Naive B cell (primary cell): Measurements from ENCODE around the gene TCERG1L. TPM values are rescaled to one million over a fixed set of nuclear protein-coding genes. Genes with fewer than 3 reads are reported as not detected.

ENCODE experiments used
- ATAC-seq, 2 donors: fragments of 150-1000 bp; cut with Tn5 transposase; 2 replicates each; pipeline ENCODE4 v1.10.0; 2021; ENCODE audit warnings: low read depth in 2 of 2, mild to moderate bottlenecking in 2 of 2, moderate library complexity in 2 of 2
- DNase-seq: peaks from one replicate; pipeline ENCODE4 v3.0.0; 2022
- H3K27ac Mint-ChIP-seq, 6 donors: one replicate each; pipeline ENCODE4 v1.8.0; 2020 to 2022; ENCODE audit warnings: mild to moderate bottlenecking in 6 of 6, mixed read lengths in 6 of 6, moderate library complexity in 5 of 6, inconsistent platforms in 2 of 6
- H3K27me3 Mint-ChIP-seq, 3 donors: one replicate each; pipeline ENCODE4 v1.8.0; 2021 to 2022; ENCODE audit warnings: mixed read lengths in 3 of 3, mild to moderate bottlenecking in 1 of 3
- H3K36me3 Mint-ChIP-seq, 2 donors: one replicate each; pipeline ENCODE4 v1.8.0; 2020 to 2022; ENCODE audit warnings: mixed read lengths in 2 of 2, inconsistent platforms in 1 of 2, mild to moderate bottlenecking in 1 of 2
- H3K4me1 Mint-ChIP-seq, 3 donors: one replicate each; pipeline ENCODE4 v1.8.0; 2020 to 2022; ENCODE audit warnings: mixed read lengths in 3 of 3, inconsistent platforms in 1 of 3, mild to moderate bottlenecking in 1 of 3, moderate library complexity in 1 of 3
- H3K4me3 Mint-ChIP-seq, 8 donors: one replicate each; pipeline ENCODE4 v1.8.0; 2020 to 2022; ENCODE audit warnings: mild to moderate bottlenecking in 8 of 8, mixed read lengths in 8 of 8, moderate library complexity in 8 of 8, inconsistent platforms in 2 of 8
- H3K9me3 Mint-ChIP-seq, 7 donors: one replicate each; pipeline ENCODE4 v1.8.0; 2020 to 2022; ENCODE audit warnings: mixed read lengths in 7 of 7, mild to moderate bottlenecking in 5 of 7, inconsistent platforms in 2 of 7, moderate library complexity in 1 of 7
- polyA plus RNA-seq, 6 donors: library from polyadenylated mRNA; unstranded; fragments of 300-500 nt; fragmentation: Illumina TruSeq; gene quantifications; one replicate each; pipeline ENCODE4 v1.2.3, GENCODE V29; 2021; ENCODE audit warnings: low read depth in 6 of 6

TCERG1L gene
- polyA plus RNA-seq, 6 donors from 2014 or later = not detected

DNA sequence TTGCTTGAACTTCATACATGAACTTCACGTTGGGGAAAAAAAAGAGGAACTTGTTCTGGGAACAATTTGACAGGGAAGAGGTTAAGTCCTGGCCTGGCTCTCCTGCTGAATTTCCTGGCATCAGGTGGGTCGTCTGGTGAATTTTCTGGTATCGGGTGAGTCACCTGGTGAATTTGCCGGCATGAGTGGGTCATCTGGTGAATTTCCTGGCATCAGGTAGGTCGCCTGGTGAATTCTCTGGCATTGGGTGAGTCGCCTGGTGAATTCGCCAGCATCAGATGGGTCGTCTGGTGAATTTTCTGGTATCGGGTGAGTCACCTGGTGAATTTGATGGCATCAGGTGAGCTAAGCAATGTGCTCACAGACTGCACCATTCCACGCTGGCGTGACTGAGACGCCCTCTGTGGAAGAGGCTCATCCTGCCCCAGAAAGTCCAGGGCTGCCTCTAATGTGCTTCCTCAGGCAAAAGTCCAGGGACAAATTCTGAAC lies 255.4 kb downstream of the TCERG1L start:
- H3K27ac Mint-ChIP-seq = no peak overlapping the region

DNA sequence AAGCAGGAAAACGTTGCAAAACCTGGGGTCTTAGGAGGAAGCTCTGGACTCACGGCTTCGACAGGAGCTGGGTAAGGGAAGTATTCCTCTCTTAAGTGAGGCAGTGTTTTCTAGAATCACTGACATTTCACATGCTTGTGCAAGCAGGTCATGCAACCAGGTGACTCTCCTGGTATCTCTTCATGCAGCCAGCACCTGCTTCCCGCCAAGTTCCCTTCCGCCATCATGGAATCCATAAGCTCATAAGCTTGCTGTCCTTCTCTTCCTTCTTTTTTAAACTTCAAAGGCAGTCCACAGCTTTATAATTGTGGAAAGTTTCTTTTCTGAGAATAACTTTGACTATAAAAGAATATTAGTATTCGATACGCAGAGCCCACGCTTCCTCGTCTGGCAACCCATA lies 256.1 kb downstream of the TCERG1L start:
- no peaks in the 10 kb centered on the region for H3K36me3 Mint-ChIP-seq
- H3K4me1 Mint-ChIP-seq = no peaks in the 10 kb centered on the region
- H3K4me3 Mint-ChIP-seq = no peak overlapping the region
- H3K27ac Mint-ChIP-seq = no peak overlapping the region
- ATAC-seq (no peak), DNase-seq (no peak)
- no peaks in the 10 kb centered on the region for H3K27me3 Mint-ChIP-seq
- peaks cover 7 to 30% (median 14%) of the 10 kb centered on the region in 7 donors for H3K9me3 Mint-ChIP-seq

More for the DNA sequence above, 255.4 kb downstream of the TCERG1L start:
- no peak for ATAC-seq
- peaks cover 6 to 30% (median 11%) of the 10 kb centered on the region in 7 donors for H3K9me3 Mint-ChIP-seq
- H3K27me3 Mint-ChIP-seq = no peaks in the 10 kb centered on the region
- DNase-seq = no peak
- H3K36me3 Mint-ChIP-seq = no peaks in the 10 kb centered on the region
- no peaks in the 10 kb centered on the region for H3K4me1 Mint-ChIP-seq
- H3K4me3 Mint-ChIP-seq = no peak overlapping the region

DNA sequence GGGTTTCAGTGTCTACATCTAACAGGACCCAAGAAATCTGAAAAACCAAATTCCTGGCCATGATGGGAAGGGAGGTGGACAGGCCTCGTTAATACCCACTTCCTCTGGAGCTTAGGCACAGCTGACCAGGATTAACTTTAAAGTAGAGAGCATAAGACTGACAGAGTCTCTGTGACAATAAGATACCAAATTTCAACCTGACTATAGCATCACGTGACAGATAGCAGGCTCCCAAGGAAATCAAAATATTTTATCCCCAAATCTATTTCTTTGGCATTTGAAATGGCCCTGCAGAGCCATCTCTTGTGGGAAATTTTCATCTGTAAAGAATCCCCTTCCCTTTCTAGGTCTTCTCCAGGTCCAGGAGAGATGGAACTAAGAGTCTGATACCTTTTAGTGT lies 258.3 kb downstream of the TCERG1L start:
- H3K27me3 Mint-ChIP-seq = no peaks in the 10 kb centered on the region
- H3K4me1 Mint-ChIP-seq = no peaks in the 10 kb centered on the region
- ATAC-seq = no peak
- H3K9me3 Mint-ChIP-seq = peaks cover 4 to 17% (median 10%) of the 10 kb centered on the region in 7 donors
- H3K4me3 Mint-ChIP-seq = no peak overlapping the region
- no peak for DNase-seq
- H3K27ac Mint-ChIP-seq = no peak overlapping the region
- H3K36me3 Mint-ChIP-seq = no peaks in the 10 kb centered on the region

DNA sequence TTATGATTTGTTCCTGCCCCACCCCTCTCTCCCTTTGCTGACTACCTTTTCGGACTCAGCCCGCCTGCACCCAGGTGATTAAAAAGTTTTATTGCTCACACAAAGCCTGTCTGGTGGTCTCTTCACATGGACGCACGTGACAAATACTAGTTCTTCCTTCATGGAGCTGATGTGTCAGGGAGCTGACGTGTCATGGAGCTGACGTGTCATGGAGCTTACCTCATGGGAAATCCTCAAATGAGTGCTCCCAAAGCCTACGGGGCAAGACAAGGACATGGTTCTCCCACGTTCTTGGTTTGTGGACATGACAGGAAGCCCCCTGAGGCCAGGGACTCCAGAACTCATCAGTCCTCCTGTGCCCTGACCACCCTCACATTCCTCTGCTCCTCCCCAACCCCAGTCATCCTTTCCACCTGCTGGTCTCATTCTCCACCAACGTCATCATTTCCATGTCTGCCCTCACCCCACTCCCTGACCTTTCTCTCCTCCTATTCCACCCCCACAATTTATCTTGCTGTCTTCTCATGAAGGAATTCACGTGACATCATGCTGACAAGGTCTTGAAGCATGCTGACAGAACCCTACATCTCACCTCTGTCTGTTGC lies 261.3 kb downstream of the TCERG1L start:
- H3K4me3 Mint-ChIP-seq = no peak overlapping the region

DNA sequence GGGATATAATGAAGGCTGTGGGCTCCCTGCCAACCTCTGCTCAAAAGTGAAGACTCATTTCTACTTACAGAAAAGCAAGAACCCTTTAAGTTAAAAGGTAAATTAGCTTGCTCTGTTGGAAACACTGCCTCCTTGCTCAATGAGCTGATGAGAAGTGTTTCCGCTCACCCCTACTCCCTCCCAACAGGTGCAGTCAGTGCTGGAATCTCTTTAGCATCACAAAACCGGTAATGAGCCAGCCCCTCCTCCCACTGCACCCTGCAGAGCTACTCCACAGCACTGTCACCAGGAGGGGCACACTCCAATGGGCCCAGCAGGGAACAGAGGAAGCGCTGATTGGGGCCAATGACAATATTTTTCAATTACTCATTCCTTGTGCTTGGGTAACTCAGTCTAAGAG lies 262.5 kb downstream of the TCERG1L start:
- no peak overlapping the region for H3K27ac Mint-ChIP-seq
- DNase-seq = no peak
- no peaks in the 10 kb centered on the region for H3K4me1 Mint-ChIP-seq
- no peaks in the 10 kb centered on the region for H3K36me3 Mint-ChIP-seq
- H3K9me3 Mint-ChIP-seq = peaks cover 3 to 15% (median 11%) of the 10 kb centered on the region in 7 donors
- no peak overlapping the region for H3K4me3 Mint-ChIP-seq
- no peaks in the 10 kb centered on the region for H3K27me3 Mint-ChIP-seq
- no peak for ATAC-seq

More for the DNA sequence above, 261.3 kb downstream of the TCERG1L start:
- H3K9me3 Mint-ChIP-seq = peaks cover 3 to 17% (median 9%) of the 10 kb centered on the region in 7 donors
- no peaks in the 10 kb centered on the region for H3K36me3 Mint-ChIP-seq
- no peak overlapping the region for H3K27ac Mint-ChIP-seq
- H3K4me1 Mint-ChIP-seq = no peaks in the 10 kb centered on the region
- no peaks in the 10 kb centered on the region for H3K27me3 Mint-ChIP-seq
- no peak for DNase-seq
- no peak for ATAC-seq

DNA sequence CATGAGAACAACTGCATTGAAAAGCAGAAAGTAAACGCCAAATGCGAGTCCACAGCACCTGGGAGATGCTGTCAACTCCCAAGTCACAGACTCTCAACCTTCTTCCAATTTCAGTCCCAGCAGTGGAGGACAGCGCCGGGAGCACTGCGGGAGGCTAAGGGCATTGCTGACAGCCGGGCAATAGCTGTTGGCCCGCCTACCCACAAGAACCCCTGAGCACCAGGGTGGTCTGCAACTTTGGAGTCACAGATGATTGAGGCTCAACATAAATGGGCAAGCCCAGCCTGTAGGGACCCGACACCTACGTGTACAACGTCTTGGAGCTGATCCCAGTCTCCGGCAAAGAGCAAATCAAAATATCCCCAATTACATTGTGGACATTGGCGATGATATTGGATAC lies 262.9 kb downstream of the TCERG1L start:
- Mint-ChIP-seq H3K27me3 (no peaks in the 10 kb centered on the region), H3K27ac (no peak overlapping the region), H3K36me3 (no peaks in the 10 kb centered on the region), H3K4me3 (no peak overlapping the region), H3K9me3 (peaks cover 3 to 14% (median 11%) of the 10 kb centered on the region in 7 donors), H3K4me1 (no peaks in the 10 kb centered on the region)
- DNase-seq (no peak), ATAC-seq (no peak)

DNA sequence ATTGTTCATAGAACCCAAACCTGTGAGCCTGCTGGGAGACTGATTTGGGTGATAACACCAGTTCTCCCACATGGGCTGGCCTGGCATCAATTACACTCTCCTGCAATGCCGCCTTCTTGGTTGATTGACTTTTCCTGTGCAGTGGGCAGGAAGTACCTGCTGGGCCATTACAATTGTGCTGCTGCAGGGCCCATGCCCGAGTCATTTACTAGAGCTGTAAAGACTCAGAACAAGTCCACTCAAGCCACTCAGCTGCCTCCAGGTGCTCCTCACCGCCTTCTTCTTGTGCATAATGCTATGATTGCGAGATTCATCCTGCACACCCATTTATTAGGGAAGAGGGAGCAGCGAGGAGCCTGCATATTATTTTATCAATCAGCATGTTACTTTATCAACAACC lies 264.0 kb downstream of the TCERG1L start:
- Mint-ChIP-seq H3K4me1 (no peaks in the 10 kb centered on the region), H3K27ac (no peak overlapping the region), H3K4me3 (no peak overlapping the region), H3K27me3 (no peaks in the 10 kb centered on the region), H3K36me3 (no peaks in the 10 kb centered on the region), H3K9me3 (peaks cover 3 to 14% (median 10%) of the 10 kb centered on the region in 7 donors)
- ATAC-seq (no peak), DNase-seq (no peak)

DNA sequence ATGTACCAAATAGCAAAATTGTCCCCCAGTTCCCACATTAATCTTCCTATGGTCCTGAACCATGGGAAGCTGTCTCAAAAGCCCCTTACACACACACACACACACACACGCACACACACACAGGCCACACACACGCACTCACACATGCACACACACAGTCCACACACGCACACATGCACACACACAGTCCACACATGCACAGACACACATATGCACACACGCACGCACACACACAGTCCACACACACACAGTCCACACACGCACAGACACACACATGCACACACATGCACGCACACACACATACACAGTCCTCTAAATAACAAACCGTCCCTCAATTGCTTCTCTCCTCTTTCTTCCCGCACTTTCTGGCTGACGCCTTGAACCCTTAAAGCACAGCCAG lies 265.3 kb downstream of the TCERG1L start:
- DNase-seq (no peak), ATAC-seq (no peak)
- H3K9me3 Mint-ChIP-seq = peaks cover 0 to 13% (median 6%) of the 10 kb centered on the region in 7 donors
- H3K4me1 Mint-ChIP-seq = no peaks in the 10 kb centered on the region
- no peaks in the 10 kb centered on the region for H3K36me3 Mint-ChIP-seq
- H3K27me3 Mint-ChIP-seq = no peaks in the 10 kb centered on the region
- H3K27ac Mint-ChIP-seq = no peak overlapping the region
- no peak overlapping the region for H3K4me3 Mint-ChIP-seq

DNA sequence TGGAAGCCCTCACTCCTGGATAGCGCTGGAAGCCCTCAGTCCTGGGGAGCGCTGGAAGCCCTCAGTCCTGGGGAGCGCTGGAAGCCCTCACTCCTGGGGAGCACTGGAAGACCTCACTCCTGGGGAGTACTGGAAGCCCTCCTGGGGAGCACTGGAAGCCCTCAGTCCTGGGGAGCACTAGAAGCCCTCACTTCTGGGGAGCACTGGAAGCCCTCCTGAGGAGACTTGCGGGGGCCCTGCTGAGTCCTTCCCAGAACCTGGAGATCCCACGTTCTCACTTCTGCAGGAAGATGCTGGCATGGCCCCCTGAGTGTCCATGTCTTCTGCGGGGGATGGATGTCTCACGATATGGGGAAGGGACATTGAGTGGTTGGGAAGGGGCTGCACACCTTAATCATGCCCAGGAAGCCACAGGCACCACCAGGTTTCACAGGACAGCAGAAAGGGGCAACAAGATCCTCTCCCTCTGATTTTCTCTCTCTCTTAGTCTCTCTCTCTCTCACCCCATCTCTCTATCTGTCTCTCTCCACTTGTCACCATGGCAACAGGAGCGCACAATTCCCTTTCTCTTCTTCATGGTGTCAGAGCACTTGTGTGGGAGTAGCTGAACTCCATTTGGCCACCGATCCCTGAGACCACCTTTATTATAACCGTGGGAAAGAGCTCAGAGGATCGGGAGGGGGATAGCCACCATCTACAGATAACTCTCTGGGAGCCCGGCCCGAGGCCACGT lies 267.0 kb downstream of the TCERG1L start:
- Mint-ChIP-seq H3K4me3 (no peak overlapping the region), H3K27ac (no peak overlapping the region), H3K9me3 (peaks cover 2 to 13% (median 6%) of the 10 kb centered on the region in 7 donors), H3K36me3 (no peaks in the 10 kb centered on the region), H3K4me1 (no peaks in the 10 kb centered on the region), H3K27me3 (no peaks in the 10 kb centered on the region)
- ATAC-seq (no peak), DNase-seq (no peak)

DNA sequence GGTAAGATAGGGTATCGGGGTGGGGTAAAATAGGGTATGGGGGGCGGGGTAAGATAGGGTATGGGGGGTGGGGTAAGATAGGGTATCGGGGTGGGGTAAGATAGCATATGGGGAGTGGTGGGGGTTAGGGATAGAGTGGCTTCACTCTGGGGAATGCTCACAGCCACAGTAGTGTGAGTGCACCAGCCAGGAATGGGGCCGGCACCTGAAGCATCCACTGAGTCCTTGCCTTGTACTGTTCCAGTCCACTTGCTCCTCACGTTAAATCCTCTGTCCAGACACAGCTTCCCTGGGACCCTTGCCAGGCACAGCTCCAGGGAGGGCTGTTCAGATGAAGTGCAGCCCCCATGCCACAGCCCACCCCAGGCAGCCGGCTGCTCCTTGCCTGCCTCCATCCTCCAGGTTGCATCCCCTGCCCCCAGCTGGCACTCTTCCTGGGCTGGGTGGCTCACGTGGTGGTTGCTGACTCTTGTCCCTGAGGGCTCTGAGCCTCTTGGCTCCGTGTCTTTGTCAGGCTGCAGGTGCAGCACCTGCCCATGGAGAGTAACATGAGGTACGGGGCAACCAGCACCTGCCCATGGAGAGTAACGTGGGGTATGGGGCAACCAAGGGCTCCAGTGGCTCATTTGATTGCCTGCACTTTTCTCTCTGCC lies 268.4 kb downstream of the TCERG1L start:
- H3K4me1 Mint-ChIP-seq = no peaks in the 10 kb centered on the region
- H3K9me3 Mint-ChIP-seq = peaks cover 2 to 13% (median 6%) of the 10 kb centered on the region in 7 donors
- ATAC-seq (no peak), DNase-seq (no peak)
- no peak overlapping the region for H3K4me3 Mint-ChIP-seq
- no peaks in the 10 kb centered on the region for H3K36me3 Mint-ChIP-seq
- H3K27me3 Mint-ChIP-seq = no peaks in the 10 kb centered on the region
- H3K27ac Mint-ChIP-seq = no peak overlapping the region
